Fibroblast of gingiva (primary cell): ENCODE data around the gene DAPK2.
A peak's percentile ranks its signal among the peaks of the same experiment; 100 is the strongest.

Experiments
- DNase-seq: peaks from one replicate; pipeline ENCODE4 v3.0.0-alpha.2; 2011; ENCODE audit warnings: low read depth

The DAPK2 gene

DNA sequence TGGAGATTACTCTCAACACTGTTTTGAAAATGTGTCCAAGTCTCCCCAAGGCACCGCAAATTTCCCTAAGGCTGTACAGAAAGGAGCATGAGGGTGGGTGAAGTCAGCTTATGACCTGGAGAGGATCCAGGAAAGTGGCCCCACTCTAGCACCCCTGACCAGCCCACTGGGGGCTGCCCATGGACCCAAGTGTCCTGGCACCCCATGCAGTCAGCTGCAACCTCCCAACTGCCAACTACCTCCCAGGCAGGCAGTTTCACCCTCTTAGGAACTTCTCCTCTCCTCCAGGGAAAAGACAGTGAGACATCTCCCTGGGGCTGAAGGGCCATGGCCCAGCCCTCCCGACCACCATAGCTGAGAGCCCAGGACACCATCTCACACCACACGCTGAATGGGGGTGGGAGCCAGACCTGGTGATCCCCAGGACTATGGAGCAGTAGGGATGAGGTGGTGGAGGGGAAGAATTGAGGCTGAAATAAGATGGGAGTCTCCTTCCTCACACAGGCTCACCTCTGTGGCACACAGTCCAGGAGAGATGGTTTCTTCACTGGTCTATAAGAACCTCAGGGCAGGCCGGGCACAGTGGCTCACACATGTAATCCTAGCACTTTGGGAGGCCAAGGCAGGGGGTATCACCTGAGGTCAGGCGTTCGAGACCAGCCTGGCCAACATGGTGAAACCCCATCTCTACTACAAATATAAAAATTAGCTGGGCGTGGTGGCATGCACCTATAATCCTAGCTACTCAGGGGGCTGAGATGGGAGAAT, 104.4 kb downstream of the DAPK2 start:
- no peak for DNase-seq

DNA sequence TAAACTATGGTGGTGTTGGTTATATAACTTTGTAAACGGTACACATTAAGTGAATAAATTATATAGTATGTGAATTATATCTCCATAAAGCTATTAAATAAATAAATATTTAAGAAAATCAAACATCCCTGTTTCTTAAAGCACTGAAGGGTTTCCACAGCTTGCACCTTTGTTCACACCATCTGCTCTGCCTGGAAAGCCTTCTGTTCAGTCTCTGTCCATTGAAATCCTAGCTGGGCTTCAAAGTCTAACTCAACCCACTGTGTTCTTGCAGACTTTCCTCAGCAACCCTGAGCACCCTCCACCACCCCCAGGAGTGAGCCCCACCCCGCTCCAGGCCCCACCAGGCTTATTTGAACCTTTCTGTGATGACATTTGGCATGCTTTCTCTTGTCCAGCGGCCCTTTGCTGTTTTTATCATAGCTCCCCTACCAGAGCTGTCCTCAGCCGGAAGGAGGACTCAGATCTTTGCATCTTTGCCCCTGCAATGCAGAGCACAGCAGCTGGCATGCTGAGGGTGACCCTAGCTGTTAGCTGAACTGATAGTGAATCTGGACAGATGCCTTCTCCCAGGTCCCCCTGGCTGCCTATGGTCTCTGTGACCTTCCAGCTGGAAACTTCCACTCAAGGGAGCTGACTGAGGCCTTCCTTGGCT, 105.2 kb downstream of the DAPK2 start:
- DNase-seq, result no peak

DNA sequence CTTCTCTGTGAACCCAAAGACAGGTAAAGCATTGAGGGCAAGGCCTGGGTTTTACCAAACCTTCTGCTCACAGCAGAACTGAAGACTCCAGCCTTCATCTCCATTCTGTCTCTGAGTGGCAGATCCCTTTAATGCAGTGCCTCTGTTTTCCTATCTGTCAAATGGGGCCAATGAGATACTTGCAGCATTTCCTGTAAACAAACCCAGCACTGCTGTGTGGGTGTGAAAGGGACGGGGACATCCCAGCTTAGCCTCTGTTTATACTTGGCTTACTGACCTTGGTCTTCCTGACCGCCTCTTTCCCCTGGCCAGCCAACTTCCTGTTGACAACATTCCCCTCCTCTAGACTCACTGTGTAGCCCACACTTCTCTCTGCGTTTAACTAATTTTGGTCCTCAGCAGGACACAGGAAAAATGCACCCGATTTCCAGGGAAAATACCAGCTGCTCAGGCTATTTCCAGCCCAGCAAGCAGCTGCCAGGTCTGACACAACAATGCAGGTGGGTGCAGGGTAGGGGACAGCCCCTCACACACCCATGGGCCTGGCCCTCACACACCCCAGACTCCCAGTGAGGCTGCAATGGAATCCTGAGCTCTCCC, 106.7 kb downstream of the DAPK2 start:
- peak; percentile 45 for DNase-seq

DNA sequence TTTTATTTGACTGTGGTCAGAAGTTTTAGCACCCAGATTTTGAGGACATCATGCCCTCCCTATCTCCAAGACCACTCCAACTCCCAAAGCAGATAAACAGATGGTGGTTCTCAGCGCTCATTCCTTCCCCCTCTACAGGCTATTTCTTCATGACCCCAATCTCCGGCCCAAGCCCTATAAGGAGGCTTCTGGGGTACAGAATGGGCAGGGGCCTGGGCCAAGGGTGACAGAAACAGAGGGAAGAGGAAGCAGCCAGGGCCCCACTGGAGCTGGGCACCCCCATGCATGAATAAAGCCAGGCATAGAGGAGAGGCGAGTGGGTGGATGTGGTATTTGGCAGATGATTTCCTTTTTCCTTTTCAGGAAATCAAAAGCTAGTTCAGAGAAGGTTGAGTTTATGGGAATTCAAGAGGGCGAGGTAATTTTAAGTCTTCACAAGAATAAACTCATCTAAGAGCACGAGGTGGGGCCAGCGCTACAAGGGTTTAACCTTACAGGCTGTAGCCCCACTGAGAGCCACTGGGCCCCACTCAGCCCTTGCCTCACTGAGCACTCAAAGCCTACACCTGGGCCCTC, 107.7 kb downstream of the DAPK2 start:
- no peak for DNase-seq

DNA sequence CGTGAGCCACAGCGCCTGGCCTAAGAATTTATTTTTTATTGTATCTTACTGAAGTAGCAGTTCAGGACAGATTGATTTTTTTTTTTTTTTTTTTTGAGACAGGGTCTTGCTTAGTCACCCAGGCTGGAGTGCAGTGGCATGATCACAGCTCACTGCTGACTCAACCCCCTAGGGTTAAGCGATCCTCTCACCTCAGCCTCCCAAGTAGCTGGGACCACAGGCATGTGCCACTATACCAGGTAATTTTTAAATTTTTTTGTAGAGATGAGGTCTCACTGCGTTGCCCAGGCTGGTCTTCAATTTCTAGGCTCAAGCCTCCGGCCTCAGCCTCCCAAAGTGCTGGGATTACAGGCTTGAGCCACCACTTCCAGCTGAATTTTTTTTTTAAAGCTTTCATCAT, 112.8 kb downstream of the DAPK2 start:
- DNase-seq, result no peak

DNA sequence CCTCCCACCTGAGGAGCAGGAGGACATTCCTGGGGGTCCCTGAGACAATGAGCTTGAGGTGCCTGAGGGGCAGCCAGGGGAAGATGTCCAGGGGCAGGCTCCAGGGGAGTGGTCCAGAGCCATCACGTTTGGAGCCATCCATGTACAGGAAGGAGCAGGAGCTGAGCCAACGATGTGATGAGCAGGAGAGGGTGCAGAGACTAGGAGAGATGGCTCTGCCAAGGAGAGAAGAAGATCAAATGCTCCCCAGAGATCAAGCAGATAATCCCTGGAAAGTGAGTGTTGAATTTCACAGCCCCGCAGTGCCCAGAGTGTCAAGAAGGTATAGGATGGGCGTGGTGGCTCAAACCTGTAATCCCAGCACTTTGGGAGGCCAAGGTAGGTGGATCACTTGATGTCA, 114.7 kb downstream of the DAPK2 start:
- no peak for DNase-seq

DNA sequence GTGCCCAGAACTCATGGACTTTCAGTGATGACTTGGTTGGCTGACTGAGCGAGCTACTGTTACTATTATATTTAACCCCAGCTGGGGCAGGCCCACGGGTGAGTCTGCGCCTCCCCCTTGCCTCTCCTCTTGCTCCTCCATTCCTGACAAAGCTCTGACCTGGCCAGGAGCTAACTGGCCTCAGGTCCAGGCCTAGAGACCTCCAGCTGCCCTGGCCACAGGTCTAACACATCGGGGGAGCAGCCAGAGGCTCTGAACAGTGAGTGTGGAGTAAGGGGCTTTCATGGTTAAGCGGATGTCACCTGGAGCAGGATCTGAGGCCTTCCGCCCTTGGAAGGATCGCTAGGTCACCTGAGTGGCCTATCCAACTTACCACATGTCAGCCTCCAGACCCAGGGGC, 116.3 kb downstream of the DAPK2 start:
- DNase-seq, result no peak

DNA sequence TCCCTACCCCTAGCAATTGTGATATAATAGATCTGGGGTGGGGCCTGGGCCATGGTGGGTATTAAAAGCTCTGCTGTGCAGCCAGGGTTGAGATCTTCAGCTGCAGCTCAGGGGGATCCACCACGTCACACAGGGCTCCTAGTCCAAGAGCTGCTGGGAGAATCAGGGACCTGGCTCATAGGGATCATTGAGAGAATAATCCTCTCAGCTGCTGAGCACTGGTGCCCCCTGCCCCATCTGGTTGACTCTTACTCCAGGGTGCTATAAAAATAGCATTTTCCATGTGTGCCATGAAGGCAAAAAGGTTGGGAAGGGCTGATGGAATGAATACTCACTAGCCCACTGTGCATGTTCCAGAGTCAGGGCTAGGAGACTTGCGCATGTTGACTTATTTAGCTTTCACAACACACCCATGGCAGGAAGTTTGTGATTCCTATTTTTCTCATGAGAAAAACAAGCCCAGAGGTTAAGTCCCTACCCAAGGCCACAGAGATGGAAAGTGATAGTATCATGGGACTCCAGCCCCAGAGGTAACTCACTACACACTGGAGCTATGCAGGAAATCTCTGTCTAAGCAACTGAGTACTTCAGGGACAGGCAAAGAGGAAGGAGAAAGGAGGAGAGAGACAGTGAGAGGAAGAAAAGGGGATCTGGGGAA, 118.0 kb downstream of the DAPK2 start:
- DNase-seq, result no peak

DNA sequence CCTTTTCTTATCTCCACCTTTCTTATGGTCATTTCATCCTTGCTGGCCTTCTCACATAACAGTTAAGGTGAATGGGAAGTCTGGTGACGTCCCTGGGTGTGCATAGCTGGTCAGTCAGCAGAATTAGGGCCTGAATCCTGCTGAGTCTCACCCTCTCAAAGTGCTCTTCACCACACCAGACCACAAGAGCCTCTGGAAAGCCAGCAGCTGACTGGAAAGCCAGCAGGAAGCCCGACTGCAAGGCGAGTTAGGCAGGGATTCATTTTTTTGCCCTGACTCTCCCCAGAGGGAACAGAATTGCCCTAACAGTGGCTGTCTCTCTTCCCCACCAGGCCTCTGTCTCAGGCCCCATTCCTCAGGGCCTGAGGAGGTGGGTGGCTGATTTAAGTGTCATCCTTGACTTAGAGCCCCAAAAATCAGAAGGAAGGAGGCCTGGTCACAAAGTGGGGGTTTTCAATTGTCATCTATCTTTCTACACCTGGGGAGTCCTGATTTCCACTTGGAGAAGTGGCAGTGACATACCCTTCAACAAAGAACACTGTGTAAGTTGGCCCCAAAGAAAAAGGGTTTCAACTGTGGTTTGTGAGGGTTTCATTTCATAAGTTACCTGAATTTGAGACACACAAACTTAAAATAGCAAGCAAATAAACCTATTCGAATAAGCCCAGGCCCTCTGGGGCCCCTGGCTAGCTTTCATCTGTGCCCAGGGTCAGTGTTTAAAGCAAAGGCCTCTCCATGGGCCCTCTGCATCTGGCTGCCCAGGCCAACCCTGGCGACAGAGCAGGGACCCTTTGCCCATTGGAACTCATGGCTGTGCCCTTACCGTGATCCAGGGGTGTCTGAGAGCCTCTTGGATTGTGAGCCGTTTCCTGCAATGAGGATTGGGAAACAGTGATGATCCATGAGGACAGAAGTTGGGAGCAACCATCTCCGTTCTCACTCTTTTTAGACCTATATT, 122.0 kb downstream of the DAPK2 start:
- no peak for DNase-seq

DNA sequence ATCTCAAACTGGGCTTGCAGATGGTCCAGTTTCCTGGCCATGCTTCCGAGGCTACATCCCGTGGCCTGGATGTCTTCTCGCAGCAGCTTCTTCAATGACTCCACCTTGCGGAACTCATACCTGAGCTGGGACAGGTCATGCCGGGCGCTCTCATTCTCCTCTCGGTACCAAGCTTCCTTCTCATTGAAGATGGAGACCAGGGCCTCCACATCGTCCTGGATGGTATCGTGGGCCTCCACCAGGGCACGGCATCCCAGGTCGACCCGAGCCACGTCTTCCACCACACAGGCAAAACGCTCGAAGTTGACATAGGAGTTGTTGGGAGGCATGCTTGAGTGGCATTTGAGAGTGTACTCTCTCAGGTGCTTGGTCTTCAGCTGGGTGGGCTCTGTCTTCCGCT, 123.4 kb downstream of the DAPK2 start:
- DNase-seq, result no peak

DNA sequence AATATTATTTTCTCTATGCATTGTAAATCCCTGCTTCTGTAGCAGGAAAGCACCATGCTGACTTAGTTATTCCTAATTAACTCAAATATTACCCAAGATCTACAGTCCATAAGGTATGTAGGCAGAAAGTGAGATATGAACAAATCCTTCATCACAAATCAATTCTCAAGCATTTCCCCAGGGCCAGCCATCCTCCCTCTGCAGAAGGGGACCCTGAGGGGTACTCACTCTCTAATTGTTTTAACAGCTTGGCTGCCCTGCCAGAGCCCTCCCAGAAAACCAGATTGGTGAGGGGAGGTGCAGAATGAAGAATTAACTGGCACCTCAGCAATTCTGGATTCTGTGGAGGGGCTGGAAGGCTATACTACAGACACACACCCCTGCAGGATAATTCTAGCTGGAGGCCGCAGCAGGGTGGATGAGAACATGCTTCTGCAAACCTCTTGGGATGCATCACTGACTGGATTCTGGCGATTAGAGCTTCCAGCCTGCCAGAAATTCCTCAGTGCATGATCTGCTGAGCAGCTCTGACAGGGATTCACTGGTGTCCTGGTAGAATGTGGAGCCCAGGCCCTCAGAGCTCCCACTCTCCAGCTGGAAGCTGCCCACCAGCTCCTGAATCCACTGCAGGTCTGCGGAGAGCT, 123.9 kb downstream of the DAPK2 start:
- DNase-seq, result no peak

DNA sequence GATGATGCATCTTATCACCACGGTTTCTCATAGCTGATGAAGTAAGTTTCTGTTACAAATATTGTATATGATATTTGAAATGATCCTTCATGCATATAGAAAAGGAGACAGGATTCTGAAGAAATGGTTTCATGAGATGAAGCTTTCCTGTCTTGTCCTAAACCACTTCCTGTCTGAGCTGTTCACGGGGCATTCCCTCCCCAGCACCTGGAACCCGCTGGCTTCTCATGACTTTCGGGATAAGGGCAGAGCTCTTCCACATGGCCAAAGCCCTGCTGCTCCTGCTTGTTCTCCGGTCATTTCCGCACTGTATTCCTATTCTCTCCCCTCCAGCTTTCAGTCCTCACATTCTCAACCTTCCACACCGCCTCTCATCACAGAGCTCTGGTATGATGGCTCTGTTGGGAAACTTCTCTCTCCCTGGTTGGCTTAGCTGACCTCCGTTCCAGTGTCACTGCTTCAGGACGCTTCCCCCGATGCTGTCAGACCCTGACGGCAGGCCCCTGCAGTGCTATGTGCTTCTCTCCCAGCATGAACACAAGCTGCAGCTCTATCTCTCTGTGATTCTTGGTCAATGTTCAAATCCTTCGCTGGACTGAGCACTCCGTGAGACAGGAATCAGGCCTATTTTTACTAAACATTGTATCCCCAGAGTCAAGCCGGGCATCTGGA, 125.6 kb downstream of the DAPK2 start:
- no peak for DNase-seq

DNA sequence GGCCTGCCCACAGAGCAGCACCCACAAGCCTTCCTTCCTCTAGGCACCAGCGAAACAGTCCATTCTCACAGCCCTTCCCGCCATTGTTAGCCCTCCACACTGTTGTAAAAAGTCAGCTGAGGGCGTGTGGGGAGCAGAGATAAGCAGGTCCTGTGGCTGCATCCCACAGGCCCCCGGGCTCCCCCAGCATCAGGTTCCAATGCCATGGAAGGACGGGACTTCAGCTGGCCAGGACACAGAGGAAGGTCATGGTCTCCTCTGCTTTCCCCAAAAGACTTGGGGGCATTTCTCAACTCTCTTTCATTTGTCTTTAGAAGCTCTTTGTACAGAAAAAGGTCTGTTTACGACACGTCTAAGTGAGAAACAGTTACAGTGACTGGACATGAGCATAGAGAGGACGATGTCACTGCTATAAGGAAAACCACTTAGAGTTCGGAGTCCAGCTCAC, 127.4 kb downstream of the DAPK2 start:
- DNase-seq, result no peak

DNA sequence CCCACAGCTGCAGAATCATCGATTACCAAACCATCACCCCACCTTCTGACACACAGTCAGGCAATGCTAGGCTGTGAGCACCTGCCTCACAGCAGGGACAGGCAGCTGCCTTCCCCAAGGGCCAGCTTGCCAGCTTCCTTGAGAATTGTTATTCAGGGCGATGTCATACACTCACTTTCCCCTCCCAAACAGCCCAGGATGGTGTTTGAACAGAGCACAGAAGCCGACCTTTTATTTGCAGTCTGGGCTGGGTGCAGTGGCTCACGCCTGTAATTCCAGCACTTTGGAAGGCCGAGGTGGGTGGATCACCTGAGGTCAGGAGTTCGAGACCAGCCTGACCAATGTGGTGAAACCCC, 128.0 kb downstream of the DAPK2 start:
- DNase-seq, result no peak

DNA sequence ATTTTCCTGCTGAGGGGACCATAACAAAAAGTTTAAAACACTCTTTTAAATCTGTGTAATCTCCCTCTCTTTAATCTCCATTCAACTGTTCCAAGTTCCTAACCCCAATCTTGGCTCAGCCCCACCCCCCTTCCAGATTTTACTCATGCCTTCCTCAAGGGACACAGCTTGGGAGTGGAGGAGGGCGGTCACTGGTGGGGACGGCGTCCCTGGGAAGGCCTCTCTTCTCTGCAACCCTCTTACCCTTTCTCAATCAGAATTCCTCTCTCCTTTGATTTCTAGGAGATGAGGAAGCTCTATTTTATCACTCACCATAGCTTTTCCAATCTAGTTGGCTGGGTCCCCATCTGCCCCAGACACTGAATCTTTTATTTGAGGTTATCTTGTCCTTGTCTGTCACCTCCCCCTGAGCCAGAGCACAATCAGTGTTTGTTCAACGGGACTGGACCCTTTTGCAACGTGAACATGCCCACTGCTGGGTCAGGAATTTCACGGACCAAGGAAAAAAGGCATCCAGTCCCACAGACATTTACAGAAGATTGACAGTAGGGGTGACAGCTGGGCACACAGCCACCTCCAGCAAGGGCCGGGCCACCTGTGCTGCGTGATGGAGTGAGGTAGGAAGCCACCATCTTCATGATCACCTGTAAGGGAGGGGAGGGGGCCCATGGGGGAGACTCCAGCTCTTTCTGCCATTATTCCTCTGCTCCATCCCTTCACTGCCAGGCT, 128.5 kb downstream of the DAPK2 start:
- no peak for DNase-seq

DNA sequence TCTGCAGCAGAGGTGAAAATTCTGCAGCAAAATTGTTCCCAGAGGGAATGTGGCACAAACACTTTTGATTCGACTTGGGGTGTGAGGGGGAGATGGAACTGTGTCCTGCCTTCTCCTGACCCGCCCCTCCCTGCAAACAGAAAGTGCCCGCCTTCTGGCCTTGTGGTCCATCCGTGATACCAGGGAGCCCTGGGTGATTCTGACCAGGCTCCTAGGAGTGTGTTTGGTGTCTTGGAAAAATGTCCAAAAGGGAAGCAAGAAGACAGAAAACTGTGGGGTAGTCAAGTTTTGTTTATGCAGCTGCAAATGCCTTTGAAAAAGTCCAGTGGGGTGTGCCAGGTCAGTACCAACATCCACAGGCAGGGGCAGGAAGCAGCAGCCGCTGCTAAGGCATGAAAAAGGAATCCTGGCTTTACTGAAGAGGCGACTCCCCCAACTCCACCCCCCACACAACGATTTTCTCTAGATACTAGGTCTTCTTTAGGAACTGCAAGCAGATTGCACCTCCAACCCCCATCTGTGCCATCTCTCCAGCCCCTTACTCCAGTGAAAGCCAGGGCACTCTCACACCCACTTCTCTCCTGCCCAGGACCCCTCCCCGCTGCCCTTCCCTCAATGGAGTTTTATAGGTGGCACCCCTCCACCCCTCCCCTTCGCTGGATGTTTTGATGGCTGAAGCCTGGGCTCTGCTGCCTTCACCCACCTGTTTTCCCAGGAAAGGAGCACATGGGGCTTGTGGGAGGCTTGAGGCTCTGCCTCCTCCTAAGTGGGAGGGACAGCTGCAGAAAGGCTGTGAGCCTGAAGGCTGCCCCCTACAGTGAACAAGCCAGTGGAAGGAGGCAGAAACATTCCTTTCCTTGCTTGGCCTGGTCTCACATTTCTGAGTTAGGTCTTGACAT, 130.2 kb downstream of the DAPK2 start:
- DNase-seq, result peak; percentile 48

DNA sequence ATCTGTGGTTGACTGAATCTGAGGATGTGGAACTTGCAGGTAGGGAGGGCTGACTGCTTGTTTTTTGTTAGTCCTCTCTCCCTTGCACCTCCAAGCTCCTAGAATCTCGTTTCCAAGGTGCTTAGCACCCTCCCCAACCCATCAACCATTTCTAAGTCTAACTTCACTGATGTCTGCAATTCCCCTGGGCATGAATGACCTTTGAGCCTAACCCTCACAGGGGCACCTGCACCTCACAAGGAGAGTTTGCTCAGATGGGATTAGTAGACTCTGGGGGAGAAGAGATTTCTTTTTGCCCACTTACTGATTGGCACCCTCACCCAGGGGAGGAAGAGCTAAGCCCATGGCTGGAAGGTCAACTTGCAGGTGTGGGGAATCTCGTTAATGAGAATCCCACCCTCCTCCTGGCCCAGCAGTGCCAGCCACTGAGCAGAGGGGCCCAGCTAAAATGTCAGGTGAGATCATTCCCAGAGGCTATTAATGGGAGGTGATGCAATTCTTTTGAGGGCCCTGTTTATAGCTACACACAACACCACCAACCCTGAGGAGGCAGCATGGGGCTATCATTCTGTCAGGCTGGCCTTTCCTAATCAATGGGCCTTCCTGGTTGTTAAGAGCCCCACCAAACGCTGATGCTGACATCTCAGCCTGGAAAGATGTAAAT, 130.9 kb downstream of the DAPK2 start:
- no peak for DNase-seq

DNA sequence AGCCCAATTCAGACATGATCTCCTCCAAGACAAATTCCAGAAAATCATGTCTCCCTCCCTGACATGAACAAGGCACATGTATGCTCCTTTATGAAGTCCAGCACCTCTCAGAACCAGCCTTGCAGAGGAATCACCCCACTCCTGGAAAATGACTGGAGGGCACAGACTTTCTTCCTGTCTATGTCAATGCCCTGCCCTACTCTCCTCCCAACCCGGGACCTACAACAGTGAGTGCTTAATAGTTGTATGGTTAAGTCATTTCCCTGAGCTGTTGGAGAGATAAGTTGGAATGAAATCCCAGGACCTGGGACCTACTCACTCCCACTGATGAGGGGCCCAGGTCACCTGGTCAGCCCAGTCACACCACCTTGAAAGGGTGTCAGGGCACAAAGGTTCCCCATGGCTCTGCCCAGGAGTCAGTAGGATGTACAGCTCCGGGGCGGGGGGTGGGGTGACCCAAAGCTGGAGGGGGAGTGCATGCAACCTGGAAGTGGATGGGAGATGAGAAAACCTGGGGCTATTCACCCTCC, 132.4 kb downstream of the DAPK2 start:
- no peak for DNase-seq
